ENCODE data around the gene FAM32A. TPM values are rescaled to one million over a fixed set of nuclear protein-coding genes. Genes with fewer than 3 reads are reported as not detected.

FAM32A gene
- 146 and 154 TPM in 2 replicates for total RNA-seq
- polyA plus RNA-seq, result 163 and 209 TPM in 2 replicates

- DNase-seq (ENCODE audit: low read depth in 1 of 2, low spot score in 1 of 2), result peak; percentile 98 to 99
- H3K9me3 ChIP-seq (ENCODE audit: low read depth), result no peaks in the 10 kb centered on the region
- H3K4me3 ChIP-seq, result peak within 1 kb of the TSS; percentile 90
- no peaks in the 10 kb centered on the region for H3K27me3 ChIP-seq
- TF ChIP-seq CTCF (IDR thresholded peaks at IDR 0.05; ENCODE audit: low read depth, low read length), result no peak
- H3K36me3 ChIP-seq, result peaks cover 9% of the 10 kb centered on the region
- H3K4me1 ChIP-seq (ENCODE audit: low read depth), result peaks cover 5% of the 10 kb centered on the region
- H3K27ac ChIP-seq, result peak within 1 kb of the TSS; percentile 93
These were observed at the start of gene FAM32A for GRCh38 chr19:16185123-16185767. TSS of gene FAM32A (plus strand) at chr19:16185410. CDS start at chr19:16185443, 33 bp downstream.

DNA sequence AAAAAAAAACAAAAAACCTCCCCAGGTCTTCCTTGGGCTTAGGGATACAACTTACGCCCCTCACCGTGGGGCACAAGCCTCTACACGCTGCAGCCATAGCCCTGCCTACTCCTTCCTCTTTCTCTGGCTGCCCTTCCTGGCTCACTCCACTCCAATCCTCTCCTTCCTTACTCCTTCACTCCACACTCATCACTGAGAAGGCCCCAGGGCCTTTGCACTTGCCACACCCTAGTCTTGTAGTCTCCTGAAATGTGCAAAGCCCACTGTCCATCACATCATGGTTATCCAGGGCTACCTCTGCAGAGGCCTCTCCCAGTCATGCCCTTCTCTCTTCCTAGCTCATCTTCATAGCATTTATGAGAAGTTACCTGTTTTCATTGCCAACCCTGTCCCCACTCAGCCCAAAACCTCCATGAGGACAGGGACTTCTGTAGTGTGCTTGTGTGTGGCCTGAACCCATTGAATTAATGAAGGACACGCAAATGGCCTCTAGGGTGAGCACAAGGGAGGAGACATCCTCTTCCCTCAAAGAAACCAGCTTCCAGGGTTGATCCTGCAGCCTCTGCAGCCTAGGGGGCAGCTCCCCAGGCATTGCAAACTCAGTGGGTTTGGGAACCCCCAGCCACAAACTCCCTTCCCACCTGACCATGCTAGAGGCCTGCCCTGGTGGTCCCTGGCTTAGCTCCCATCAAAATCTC is 49.6 kb upstream of the FAM32A start:
- no peaks in the 10 kb centered on the region for H3K9me3 ChIP-seq (ENCODE audit: low read depth)

GRCh38 chr19:16136185-16136999 is 48.8 kb upstream of the FAM32A start:
- Histone ChIP-seq H3K36me3 (peaks cover 7% of the 10 kb centered on the region), H3K27me3 (no peaks in the 10 kb centered on the region), H3K9me3 (ENCODE audit: low read depth) (no peaks in the 10 kb centered on the region), H3K4me3 (no peak overlapping the region), H3K4me1 (ENCODE audit: low read depth) (no peaks in the 10 kb centered on the region), H3K27ac (no peak overlapping the region)
- TF ChIP-seq CTCF (IDR thresholded peaks at IDR 0.05; ENCODE audit: low read depth, low read length), result no peak
- no peak for DNase-seq (ENCODE audit: low read depth in 1 of 2, low spot score in 1 of 2)

More for the DNA sequence above, 49.6 kb upstream of the FAM32A start:
- DNase-seq (ENCODE audit: low read depth in 1 of 2, low spot score in 1 of 2), result no peak
- no peak for TF ChIP-seq CTCF (IDR thresholded peaks at IDR 0.05; ENCODE audit: low read depth, low read length)
- Histone ChIP-seq H3K27ac (no peak overlapping the region), H3K4me3 (no peak overlapping the region), H3K36me3 (peaks cover 9% of the 10 kb centered on the region), H3K27me3 (no peaks in the 10 kb centered on the region), H3K4me1 (ENCODE audit: low read depth) (no peaks in the 10 kb centered on the region)

DNA sequence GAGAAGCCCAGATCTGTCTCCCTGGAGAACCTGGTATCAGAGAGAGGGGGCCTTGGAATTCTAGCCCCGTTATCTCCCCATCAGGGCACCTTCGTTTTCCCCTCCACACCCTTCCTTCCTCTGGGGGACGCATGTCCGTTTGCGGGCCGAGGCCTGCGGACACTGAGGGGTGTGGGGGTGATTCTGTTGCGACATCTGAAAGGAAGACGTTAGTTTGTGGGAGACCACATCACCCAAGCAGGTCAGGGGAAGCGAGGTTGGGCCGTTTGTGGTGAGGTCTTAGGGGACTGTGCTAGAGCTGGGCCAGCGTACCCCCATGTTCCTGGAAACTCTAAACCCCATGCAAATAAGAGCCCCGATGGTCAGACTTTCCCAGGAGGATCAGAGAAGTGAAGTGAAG is 45.5 kb upstream of the FAM32A start:
- no peaks in the 10 kb centered on the region for H3K4me1 ChIP-seq (ENCODE audit: low read depth)
- no peaks in the 10 kb centered on the region for H3K27me3 ChIP-seq
- TF ChIP-seq CTCF (IDR thresholded peaks at IDR 0.05; ENCODE audit: low read depth, low read length), result no peak
- no peak for DNase-seq (ENCODE audit: low read depth in 1 of 2, low spot score in 1 of 2)
- no peaks in the 10 kb centered on the region for H3K9me3 ChIP-seq (ENCODE audit: low read depth)
- no peak overlapping the region for H3K4me3 ChIP-seq
- H3K27ac ChIP-seq, result no peak overlapping the region
- H3K36me3 ChIP-seq, result no peaks in the 10 kb centered on the region

DNA sequence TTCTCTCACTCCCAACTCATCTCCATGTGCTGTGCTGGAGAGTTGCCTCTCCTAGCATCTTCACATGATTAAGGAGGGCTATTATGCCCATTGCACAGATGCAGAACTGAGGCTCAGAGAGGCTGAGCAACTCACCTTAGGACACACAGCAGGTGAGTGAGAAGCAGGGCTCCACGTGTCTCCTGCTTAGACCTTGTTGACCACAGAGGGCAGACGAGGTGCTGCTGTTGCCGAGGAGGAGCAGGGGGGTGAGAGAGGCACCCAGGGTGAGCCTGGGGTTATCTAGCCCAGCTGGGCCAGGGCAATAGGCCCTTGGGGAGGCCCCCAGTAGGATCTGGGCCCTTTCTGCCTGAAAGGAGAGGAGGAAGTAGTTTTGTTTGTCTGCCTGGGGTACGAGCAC is 44.2 kb upstream of the FAM32A start:
- Histone ChIP-seq H3K4me1 (ENCODE audit: low read depth) (no peaks in the 10 kb centered on the region), H3K27ac (no peak overlapping the region), H3K27me3 (no peaks in the 10 kb centered on the region), H3K9me3 (ENCODE audit: low read depth) (no peaks in the 10 kb centered on the region), H3K36me3 (no peaks in the 10 kb centered on the region), H3K4me3 (no peak overlapping the region)
- DNase-seq (ENCODE audit: low read depth in 1 of 2, low spot score in 1 of 2), result no peak
- no peak for TF ChIP-seq CTCF (IDR thresholded peaks at IDR 0.05; ENCODE audit: low read depth, low read length)
